Fibroblast of lung (primary cell): Measurements from ENCODE around the gene DAGLA. TPM values are rescaled to one million over a fixed set of nuclear protein-coding genes. Genes with fewer than 3 reads are reported as not detected.

ENCODE experiments used
- DNase-seq, 2 donors: peaks; one replicate each; pipeline versions ENCODE4 v3.0.0 to v3.0.0-alpha.2; 2010; ENCODE audit warnings: low read depth in 2 of 2
- H2AFZ ChIP-seq: 2 replicates; pipeline ENCODE4 v1.5.1; 2012; ENCODE audit warnings: low read length, control low read depth, inconsistent platforms
- H3K27ac ChIP-seq: 2 replicates; pipeline ENCODE4 v1.5.1; 2011; ENCODE audit warnings: low read length, control low read depth; ENCODE audit not compliant: insufficient read depth
- H3K27me3 ChIP-seq: 2 replicates; pipeline ENCODE4 v1.5.1; 2011; ENCODE audit warnings: mild to moderate bottlenecking, low read length; ENCODE audit not compliant: control insufficient read depth, insufficient read depth
- H3K36me3 ChIP-seq: 2 replicates; pipeline ENCODE4 v1.5.1; 2011; ENCODE audit warnings: low read length; ENCODE audit not compliant: control insufficient read depth, insufficient read depth
- H3K4me1 ChIP-seq: 2 replicates; pipeline ENCODE4 v1.5.1; 2011; ENCODE audit warnings: low read length; ENCODE audit not compliant: control insufficient read depth, insufficient read depth; ENCODE audit errors: extremely low read depth
- H3K4me2 ChIP-seq: 2 replicates; pipeline ENCODE4 v1.5.1; 2011; ENCODE audit warnings: low read length, control low read depth; ENCODE audit not compliant: insufficient read depth; ENCODE audit errors: extremely low read depth
- H3K4me3 ChIP-seq, 4 experiments: fragments of 200-600 bp in 1 of 4; sonication (generic) in 1 of 4; replicated peaks in 1 of 4; 2 replicates each; pipeline ENCODE4 v1.5.1; 2011 to 2016; ENCODE audit warnings: low read length in 4 of 4, low read depth in 3 of 4, mild to moderate bottlenecking in 3 of 4, control low read depth in 2 of 4, inconsistent platforms in 1 of 4, mixed read lengths in 1 of 4; ENCODE audit not compliant: insufficient read depth in 1 of 4; ENCODE audit errors: control extremely low read depth in 1 of 4
- H3K79me2 ChIP-seq: 2 replicates; pipeline ENCODE4 v1.5.1; 2012; ENCODE audit warnings: mild to moderate bottlenecking, low read length, inconsistent platforms; ENCODE audit not compliant: control insufficient read depth, insufficient read depth
- H3K9ac ChIP-seq: 2 replicates; pipeline ENCODE4 v1.5.1; 2011; ENCODE audit warnings: mild to moderate bottlenecking, low read length, control low read depth; ENCODE audit not compliant: insufficient read depth
- H3K9me3 ChIP-seq: 2 replicates; pipeline ENCODE4 v1.5.1; 2012; ENCODE audit warnings: low read depth, low read length; ENCODE audit not compliant: control insufficient read depth, insufficient read depth
- H4K20me1 ChIP-seq: 2 replicates; pipeline ENCODE4 v1.5.1; 2011; ENCODE audit warnings: low read length; ENCODE audit not compliant: control insufficient read depth, insufficient read depth; ENCODE audit errors: extremely low read depth
- CTCF ChIP-seq, 2 donors: IDR thresholded peaks in 1 of 2; conservative IDR thresholded peaks in 1 of 2; 1 replicate in 1 of 2; 2 replicates in 1 of 2; pipeline ENCODE4 v1.5.1; 2011 to 2012; ENCODE audit warnings: low read length in 2 of 2, control low read depth in 1 of 2, inconsistent platforms in 1 of 2, low read depth in 1 of 2, mild to moderate bottlenecking in 1 of 2
- EZH2 ChIP-seq: IDR thresholded peaks from 2 replicates; pipeline ENCODE4 v1.5.1; 2012; ENCODE audit warnings: low read length, control low read depth, mild to moderate bottlenecking; ENCODE audit errors: missing control alignments
- polyA plus RNA-seq, 2 donors: library from polyadenylated mRNA; depleted of rRNA in 1 of 2; stranded (reverse) in 1 of 2; unstranded in 1 of 2; fragments of >200 nt; gene quantifications; 2 replicates each; pipeline ENCODE4 v1.2.1, GENCODE V29; 2011 to 2012; ENCODE audit warnings: missing spikeins in 1 of 2
- total RNA-seq: library from RNA; depleted of rRNA; stranded (reverse); fragments of >200 nt; gene quantifications from 2 replicates; pipeline ENCODE4 v1.2.1, GENCODE V29; 2014

The DAGLA gene
- total and polyA plus RNA-seq, 2 donors (not counting 1 experiment from before 2014, with no cell fraction given) = 1.00 to 2.0 TPM

- no peaks in the 10 kb centered on the region for H3K79me2 ChIP-seq
- no peaks in the 10 kb centered on the region for H3K27me3 ChIP-seq
- DNase-seq = peak in 1 of 2 donors; percentile 11
- TF ChIP-seq CTCF (conservative IDR thresholded peaks at IDR 0.05 in 1 of 2, IDR thresholded peaks at IDR 0.05 in 1 of 2; ENCODE audit: low read depth in 1 of 2, low read length in 2 of 2) = no peak
- TF ChIP-seq EZH2 = no peak
- H3K9me3 ChIP-seq = no peaks in the 10 kb centered on the region
- H2AFZ ChIP-seq = no peak overlapping the region
- H3K27ac ChIP-seq = no peak overlapping the region
- no peak overlapping the region for H3K9ac ChIP-seq
- H4K20me1 ChIP-seq = no peaks in the 10 kb centered on the region
- peaks cover 10% of the 10 kb centered on the region for H3K4me1 ChIP-seq
- H3K36me3 ChIP-seq = no peaks in the 10 kb centered on the region
- no peak overlapping the region for H3K4me3 ChIP-seq
- no peak overlapping the region for H3K4me2 ChIP-seq
These were observed 13.9 kb downstream of the DAGLA start for GRCh38 chr11:61693922-61694601.

GRCh38 chr11:61694602-61694939 lies 14.4 kb downstream of the DAGLA start:
- Histone ChIP-seq H3K79me2 (no peaks in the 10 kb centered on the region), H3K36me3 (no peaks in the 10 kb centered on the region), H2AFZ (no peak overlapping the region), H3K4me2 (no peak overlapping the region), H3K27ac (no peak overlapping the region), H3K4me1 (peaks cover 10% of the 10 kb centered on the region), H3K9me3 (no peaks in the 10 kb centered on the region), H3K4me3 (no peak overlapping the region), H3K27me3 (no peaks in the 10 kb centered on the region), H4K20me1 (no peaks in the 10 kb centered on the region), H3K9ac (no peak overlapping the region)
- DNase-seq = no peak
- TF ChIP-seq EZH2 (no peak), CTCF (conservative IDR thresholded peaks at IDR 0.05 in 1 of 2, IDR thresholded peaks at IDR 0.05 in 1 of 2; ENCODE audit: low read depth in 1 of 2, low read length in 2 of 2) (no peak)

GRCh38 chr11:61694946-61695706 lies 14.9 kb downstream of the DAGLA start:
- Histone ChIP-seq H3K27me3 (no peaks in the 10 kb centered on the region), H4K20me1 (no peaks in the 10 kb centered on the region), H3K4me2 (no peak overlapping the region), H3K9ac (no peak overlapping the region), H3K9me3 (no peaks in the 10 kb centered on the region), H3K36me3 (no peaks in the 10 kb centered on the region), H3K4me1 (peaks cover 14% of the 10 kb centered on the region), H3K4me3 (no peak overlapping the region), H2AFZ (no peak overlapping the region), H3K27ac (no peak overlapping the region), H3K79me2 (no peaks in the 10 kb centered on the region)
- DNase-seq = no peak
- TF ChIP-seq EZH2 = no peak
